GM21529 (cell line): ENCODE measurements around the gene BRF1.

Experiments
- ATAC-seq: cut with Tn5 transposase; IDR thresholded peaks from one replicate; pipeline ENCODE4 v1.9.1; 2021; ENCODE audit not compliant: unreplicated experiment

The BRF1 gene

GRCh38 chr14:105240811-105241576, 59.8 kb downstream of the BRF1 start:
- no peak for ATAC-seq

- no peak for ATAC-seq
Observed at GRCh38 chr14:105229099-105229655, 71.6 kb downstream of the BRF1 start.

- no peak for ATAC-seq
Observed at GRCh38 chr14:105228562-105228961, 72.2 kb downstream of the BRF1 start.

GRCh38 chr14:105227346-105227745, 73.5 kb downstream of the BRF1 start:
- ATAC-seq = no peak

GRCh38 chr14:105226198-105226597, 74.6 kb downstream of the BRF1 start:
- ATAC-seq = no peak

GRCh38 chr14:105224845-105225570, 75.8 kb downstream of the BRF1 start:
- no peak for ATAC-seq

- no peak for ATAC-seq
Observed at GRCh38 chr14:105223770-105224544, 76.8 kb downstream of the BRF1 start.

GRCh38 chr14:105223260-105223659, 77.5 kb downstream of the BRF1 start:
- no peak for ATAC-seq

GRCh38 chr14:105221598-105222178, 79.1 kb downstream of the BRF1 start:
- no peak for ATAC-seq

GRCh38 chr14:105220699-105221597, 79.9 kb downstream of the BRF1 start:
- no peak for ATAC-seq

- no peak for ATAC-seq
Observed at GRCh38 chr14:105219753-105220152, 81.0 kb downstream of the BRF1 start.

GRCh38 chr14:105219043-105219612, 81.7 kb downstream of the BRF1 start:
- ATAC-seq = no peak

- ATAC-seq = no peak
Observed at GRCh38 chr14:105218611-105219010, 82.2 kb downstream of the BRF1 start.

GRCh38 chr14:105217774-105218173, 83.0 kb downstream of the BRF1 start:
- no peak for ATAC-seq

- ATAC-seq = no peak
Observed at GRCh38 chr14:105216490-105217247, 84.1 kb downstream of the BRF1 start.

GRCh38 chr14:105215602-105216001, 85.2 kb downstream of the BRF1 start:
- ATAC-seq = no peak

- ATAC-seq = no peak
Observed at GRCh38 chr14:105214324-105214915, 86.4 kb downstream of the BRF1 start.

- no peak for ATAC-seq
Observed at GRCh38 chr14:105213361-105213760, 87.4 kb downstream of the BRF1 start.
